ENCODE data around the gene SPIN3. TPM values are rescaled to one million over a fixed set of nuclear protein-coding genes. Genes with fewer than 3 reads are reported as not detected.

Gene SPIN3
- polyA plus RNA-seq, 3 donors: 18.3 to 26.7 (median 25.8) TPM

Other genes starting within 250 kb of the SPIN3 start
- 10 to 100 TPM; 20.3 to 22.4 (median 21.3) TPM for gene SPIN2B, start 126.0 kb upstream of the SPIN3 start, polyA plus RNA-seq (ENCODE audit: insufficient read length in 3 of 3)
- gene SPIN2A, start 141.9 kb upstream of the SPIN3 start, polyA plus RNA-seq (ENCODE audit: insufficient read length in 3 of 3): 1 to 10 TPM; 3.3 to 4.7 (median 4.3) TPM